HG02571 (cell line): ENCODE measurements around the gene KISS1.

Experiments used
- ATAC-seq: cut with Tn5 transposase; IDR thresholded peaks from one replicate; pipeline ENCODE4 v1.9.1; 2021; ENCODE audit warnings: mild to moderate bottlenecking, moderate library complexity; ENCODE audit not compliant: unreplicated experiment

The KISS1 gene

DNA sequence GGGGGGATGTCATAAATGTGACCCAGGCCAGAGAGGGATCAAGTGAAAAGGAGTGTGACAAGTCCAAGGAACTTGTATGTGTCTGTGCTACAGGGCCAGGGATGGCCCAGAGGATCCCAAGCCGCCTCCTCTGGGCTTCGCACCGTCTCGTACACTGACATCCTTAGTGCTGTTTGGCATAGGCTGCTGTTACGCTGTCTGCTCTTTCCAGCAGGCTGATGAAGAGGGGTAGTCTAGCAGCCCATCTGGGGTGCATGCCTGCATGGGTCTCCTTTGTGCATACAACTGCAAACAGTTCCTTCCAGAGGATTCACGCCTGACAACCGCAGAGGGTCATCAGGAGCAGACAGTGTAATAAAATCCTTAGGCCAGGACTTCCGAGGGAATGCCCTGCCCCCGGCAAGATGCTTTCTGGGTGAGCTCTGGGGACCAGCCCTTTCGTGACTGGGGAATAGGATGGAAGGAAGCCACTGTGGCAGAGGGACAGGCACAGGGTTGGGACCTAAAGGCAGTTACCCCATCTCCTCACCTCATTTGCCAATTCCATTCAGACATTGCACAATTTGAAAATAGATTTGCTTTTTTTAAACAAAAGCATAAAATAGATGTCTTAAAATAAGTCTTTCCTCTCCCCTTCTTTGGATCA is 23.8 kb upstream of the KISS1 start:
- ATAC-seq, result no peak

DNA sequence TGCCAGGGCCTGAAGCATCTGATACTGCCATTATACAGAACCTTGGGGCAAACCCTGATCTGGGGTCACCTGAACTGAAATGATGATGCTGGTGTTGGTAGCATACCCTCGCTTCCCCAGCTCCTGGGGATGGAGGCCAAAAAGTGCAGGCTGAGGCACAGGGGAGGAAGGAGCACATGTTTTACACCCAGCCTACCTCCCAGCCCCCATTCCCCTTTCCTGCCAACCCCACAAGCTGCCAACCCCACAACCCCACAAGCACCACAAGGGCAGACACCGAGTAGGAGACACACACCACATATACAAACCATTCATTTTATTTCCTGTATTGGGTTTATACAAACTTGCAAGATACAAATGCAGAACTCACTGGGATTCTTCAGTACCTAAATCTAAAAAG is 22.3 kb upstream of the KISS1 start:
- ATAC-seq, result no peak

DNA sequence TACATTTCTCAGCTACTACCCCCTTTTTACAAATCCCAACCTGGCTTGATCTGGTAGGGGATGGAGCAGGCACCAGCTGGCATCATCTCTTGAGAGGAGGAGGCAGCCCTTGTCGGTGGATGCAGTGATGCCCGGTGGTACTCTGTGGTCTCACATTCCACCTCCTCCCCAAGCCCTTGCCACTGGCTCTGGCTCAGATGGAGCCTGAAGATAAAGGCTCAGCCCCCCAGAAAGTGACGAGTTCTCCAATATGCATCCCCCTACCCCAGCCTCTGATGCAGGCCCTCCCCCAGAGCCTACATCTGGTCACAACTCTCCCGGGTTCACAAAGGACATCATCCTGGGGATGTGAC is 21.3 kb upstream of the KISS1 start:
- ATAC-seq, result no peak

DNA sequence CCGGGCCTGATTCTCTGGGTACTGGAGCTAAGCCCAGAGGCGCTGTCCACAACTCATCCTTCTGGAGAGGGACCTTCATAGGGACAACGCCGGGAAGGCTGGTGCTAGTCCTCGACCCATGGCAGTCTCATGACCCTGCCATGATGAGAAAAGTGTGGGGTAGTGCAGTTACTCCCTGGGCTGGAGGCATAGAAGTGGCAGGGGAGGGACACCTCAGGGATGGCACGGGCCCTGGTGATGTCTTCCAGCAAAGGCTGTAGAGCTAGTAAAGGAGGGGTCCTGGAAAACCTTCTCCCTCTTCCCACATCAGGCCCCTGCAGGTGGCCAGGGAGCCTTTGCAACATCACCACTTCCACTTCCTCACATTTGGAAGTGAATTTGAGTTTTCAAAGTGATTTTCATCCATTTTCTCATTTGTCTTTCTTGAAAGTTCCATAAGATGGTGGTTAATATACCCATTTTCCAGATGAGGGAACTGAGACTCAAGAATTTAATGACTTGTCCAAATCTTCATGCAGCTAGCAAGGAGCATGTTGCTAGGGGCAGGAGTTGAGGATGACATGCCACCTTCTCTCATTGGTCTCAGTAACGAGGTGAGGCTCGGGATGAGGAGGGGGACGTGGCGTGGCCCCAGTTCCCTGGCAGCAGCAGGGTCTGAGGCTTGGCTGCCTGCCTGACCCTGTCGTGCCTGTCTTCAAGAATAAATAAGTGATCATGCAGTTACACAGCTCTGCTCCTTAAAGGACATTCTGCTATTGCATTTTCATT is 20.8 kb upstream of the KISS1 start:
- no peak for ATAC-seq

DNA sequence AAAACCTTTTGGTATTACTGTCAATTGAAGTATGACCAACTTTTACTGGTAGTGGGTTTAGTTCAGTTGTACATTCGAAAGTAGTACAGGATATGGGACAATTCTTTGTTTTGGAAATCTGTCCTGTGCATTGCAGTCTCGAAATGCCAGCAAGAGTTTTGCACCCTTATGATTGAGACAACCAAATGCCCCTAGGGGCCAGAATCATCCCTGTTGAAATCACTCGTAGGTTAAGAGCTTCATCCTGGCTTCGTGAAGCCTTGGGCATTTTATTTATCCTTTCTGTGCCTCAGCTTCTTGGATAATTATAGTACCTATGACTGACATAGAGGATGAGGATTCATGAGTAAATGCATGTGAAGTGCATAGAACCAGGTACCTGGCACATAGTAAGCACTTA is 19.9 kb upstream of the KISS1 start:
- no peak for ATAC-seq

DNA sequence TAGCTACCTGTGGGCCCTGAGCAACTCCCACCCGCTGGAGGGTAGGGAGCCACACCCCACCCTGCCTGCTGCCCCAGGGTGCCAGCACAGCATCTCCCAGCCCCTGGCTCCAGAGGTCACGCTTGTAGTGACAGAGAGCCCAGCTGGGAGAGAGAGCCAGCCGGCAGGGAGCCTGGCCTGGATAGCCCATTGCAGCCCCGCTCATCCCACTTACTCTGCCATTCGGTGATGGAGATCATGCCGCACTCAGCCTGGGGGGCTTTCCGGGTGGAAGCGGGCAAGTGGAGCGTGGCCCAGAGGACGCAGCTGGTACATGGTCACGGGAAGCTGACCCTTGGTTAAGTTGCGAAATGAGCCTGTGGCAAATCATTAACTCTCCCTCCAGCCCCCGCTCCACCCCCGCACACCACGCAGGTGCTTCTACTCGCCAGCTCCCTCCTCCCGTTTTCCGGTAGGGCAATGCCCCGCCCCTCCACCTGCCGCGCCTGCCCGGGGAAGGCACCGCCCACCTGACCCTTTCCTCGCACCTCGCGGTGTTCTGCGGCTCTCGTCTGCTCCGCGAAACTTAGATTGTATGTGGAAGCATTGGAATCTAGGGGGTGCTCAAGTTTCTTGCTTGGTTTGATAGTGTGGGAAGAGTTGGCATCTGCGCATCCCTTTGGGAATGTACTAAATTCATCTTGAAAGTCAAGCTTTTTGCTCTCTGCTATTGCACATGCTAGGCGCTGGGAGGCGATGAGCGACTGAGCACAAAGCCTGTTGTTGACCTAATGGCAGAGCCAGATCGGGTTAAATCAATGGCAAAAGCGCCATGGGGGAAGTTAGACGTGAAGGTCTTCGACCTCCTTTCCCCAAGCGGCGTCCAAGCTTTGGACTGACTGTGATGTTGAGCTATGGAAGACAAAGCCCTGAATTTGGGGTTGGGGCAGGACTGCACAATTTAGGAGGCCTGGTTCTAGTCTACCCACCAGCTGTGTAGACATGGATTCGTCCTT is 17.7 kb upstream of the KISS1 start, which contains the start of gene GOLT1A:
Gene GOLT1A (minus strand): TSS at position 321 of the 995 bp plus-strand sequence. CDS start 82 bp downstream, at position 239.
- ATAC-seq, result peak; percentile 73

DNA sequence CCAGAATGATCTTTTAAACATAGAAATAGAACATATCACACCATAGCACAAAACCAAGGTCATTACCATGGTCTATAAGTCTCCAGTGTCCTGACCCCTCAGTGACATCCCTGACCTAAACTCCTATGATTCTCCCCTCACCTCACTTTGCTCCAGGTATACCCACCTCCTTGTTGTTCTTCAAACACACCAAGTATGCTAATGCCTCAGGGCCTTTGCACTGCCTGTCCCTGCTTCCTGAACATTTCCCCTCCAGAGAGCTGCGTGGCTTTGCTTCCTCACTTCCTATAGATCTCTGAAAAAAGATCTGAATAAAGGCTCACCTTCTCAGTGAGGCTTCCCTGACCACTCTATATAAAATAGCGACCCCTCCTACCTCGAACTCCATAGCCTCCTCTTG is 16.4 kb upstream of the KISS1 start:
- ATAC-seq, result no peak

DNA sequence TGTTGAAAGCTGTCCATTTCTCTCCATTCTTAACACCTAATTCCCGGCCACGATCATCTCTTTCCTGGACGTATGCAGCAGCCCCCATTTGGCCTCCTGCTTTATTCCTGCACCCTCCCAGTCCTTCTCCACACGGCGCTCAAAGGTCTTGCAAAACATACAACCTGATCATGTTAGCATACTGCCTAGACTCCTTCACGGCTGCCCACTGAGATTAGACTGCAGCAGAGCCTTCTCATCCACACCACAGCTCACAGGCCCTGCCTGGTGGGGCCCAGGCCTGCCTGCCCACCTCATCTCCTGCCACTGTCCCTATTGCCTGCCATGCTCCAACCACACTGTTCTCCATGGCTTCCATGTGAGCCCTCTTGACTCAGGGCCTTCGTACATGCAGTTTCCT is 14.8 kb upstream of the KISS1 start:
- ATAC-seq, result no peak

DNA sequence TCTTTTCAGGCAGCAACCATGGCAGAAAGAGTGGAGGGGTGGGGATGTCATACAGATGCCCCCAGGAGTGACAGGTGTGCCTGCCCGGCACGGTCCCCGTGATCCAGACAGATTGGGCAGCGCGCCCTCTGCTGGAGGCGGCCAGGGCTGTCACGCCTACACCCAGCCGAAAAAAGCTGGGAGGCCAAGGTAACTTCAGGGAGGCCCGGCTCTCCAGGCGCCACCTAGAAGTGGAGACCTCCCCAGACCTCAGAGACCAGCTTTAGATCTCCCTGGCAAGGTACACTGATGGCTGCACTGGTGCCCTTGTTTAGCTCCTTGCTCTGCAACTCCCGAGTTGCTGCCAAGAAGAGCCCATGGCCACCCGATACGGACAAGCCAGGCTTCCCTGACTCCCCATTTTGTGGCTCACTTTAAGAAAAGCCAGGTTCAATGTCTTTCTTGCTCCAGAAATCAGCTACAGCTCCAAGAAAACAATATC is 10.9 kb upstream of the KISS1 start:
- no peak for ATAC-seq

DNA sequence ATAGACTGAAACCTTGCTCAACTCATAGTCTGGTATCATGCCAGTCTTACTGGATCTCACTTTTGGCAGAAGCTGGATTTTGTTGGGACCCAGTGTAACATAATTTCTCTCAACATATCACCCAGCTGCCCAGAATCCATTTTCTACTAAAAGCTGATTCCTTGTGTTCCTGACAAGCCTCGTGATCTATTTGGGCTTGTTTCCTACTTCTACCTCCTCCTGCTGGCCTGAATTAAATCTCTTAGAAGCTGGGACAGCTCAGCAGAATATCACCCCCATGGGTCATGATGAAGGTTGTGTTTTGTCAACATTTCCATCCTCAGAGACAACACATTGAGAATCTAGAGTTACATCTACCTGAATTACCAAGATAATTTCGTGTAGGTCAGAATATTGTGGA is 9.8 kb upstream of the KISS1 start:
- no peak for ATAC-seq

DNA sequence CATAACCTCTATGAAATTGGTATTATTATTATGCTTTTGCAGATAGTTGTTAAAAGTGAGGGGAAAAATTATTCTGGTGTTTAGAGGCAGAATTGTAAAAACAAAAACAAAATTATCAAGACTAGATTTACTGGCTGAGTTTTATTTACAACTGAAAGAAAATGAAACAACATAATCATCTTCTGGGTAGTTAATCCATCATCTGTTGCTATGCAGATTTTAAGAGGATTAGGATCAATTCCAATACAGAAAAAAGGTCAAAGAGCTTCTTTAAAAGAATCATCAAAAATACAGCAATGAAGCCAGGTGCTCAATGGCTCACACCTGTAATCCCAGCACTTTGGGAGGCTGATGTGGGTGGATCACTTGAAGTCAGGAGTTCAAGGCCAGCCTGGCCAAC is 9.2 kb upstream of the KISS1 start:
- ATAC-seq, result no peak

DNA sequence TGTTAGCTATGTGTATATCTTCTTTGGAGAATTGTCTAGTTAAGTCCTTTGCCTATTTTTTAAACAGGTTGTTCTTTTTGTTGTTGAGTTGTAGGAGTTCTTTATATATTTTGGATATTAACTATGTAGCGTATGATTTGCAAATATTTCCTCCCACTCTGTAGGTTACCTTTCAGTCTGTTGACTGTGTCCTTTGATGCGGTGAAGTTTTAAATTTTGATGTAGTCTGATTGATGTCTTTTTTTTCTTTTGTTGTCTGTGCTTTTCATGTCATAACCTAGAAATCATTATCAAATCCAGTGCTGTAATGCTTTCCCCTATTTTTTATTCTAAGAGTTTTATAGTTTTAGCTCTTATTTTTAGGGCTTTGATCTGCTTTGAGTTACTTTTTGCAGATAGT is 8.7 kb upstream of the KISS1 start:
- no peak for ATAC-seq

DNA sequence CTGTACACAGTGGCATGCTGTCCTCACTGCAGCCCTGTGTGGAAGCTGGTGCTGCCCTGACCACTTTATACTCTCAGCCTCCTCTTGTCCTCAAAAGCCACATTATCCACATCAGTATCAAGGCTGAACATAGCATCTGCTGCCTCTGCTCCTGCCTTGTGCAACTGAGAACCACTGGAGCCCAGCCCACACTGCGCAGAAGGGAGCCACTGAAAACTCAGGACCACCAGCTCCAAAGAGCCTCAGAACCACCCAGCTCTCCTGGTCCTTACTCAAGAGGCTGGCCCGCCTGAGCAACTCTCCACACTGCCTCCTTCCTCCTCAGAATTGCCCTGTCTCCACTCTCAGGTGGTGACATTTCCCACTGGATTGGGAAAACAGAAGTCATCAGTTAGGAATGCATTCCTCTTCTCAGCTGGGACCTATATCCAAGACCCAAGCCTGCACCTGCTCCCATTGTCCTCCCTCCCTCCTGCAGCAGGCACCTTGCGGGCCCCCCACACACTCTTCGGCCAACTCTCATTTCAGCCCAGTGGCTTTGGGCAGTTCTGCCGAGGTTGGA is 7.0 kb upstream of the KISS1 start:
- no peak for ATAC-seq

DNA sequence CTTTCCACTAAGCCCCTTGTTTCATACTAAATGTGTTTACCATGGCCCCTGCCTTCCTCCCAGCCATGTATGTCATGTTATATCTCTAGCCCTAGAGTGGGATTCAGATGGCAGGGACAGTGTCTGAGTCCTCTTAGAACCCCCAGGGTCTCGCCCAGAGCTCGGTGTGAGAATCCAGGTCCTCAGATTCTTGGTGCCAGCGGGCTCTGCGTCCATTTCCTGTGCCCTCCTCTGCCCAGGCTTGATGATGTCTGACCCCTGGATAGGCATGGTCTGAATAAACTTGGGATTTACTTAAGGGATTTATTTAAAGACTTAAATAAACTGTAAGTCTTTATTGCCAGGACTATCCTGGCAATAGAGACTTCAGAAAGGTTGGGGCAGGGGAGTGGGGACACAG is 6.2 kb upstream of the KISS1 start:
- no peak for ATAC-seq

DNA sequence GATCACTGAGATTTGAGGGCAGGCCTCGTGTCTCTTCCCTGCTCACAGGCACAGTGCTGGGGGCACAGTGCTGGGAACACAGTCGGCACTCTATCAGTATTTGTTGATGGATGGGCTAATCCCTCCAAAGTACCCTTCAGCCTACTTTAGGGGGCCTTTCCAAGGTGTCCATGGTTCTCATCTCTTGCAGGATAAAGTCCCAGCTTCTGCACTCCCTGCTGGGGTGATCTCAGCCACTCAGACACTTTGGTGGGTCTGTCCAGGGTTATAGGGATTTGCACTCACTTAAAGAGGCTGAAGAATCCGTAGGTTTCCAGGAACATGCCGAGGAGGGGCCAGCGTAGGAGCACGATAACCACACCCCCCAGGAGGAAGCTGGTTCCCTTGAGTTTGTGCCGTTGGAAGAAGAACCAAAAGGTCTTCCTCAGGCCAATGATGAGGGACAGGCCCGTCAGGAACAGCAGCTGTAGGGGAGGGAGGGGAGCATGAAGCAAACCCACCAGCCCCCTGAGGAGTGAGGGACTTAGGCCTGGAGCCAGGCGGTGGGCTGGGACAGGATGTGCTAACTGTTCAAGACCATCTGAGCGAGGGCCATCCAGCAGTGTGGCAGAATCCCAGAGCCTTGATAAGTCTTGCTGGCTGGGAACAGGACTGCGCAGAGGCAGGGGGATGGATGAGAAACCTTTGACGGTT is 5.2 kb upstream of the KISS1 start:
- ATAC-seq, result no peak

DNA sequence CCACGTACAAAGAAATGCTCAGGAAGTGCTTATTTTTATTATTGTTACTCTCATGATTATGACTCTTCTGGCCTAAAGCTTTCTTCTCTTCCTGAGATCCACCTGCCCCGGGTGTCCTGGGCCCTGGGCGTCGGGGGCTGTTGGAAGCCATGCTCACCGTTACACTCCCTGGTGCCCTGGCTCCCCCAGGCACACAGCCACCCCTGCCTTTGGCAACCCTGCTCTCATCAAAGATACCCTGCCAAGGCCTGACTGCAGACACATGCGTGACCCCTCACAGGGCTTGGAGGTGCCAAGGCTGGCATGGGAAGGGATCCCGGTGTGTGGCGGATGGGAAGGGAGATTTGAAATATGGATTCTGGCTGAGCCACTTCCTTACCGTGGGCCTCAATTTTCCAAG is 3.3 kb upstream of the KISS1 start:
- ATAC-seq, result no peak

DNA sequence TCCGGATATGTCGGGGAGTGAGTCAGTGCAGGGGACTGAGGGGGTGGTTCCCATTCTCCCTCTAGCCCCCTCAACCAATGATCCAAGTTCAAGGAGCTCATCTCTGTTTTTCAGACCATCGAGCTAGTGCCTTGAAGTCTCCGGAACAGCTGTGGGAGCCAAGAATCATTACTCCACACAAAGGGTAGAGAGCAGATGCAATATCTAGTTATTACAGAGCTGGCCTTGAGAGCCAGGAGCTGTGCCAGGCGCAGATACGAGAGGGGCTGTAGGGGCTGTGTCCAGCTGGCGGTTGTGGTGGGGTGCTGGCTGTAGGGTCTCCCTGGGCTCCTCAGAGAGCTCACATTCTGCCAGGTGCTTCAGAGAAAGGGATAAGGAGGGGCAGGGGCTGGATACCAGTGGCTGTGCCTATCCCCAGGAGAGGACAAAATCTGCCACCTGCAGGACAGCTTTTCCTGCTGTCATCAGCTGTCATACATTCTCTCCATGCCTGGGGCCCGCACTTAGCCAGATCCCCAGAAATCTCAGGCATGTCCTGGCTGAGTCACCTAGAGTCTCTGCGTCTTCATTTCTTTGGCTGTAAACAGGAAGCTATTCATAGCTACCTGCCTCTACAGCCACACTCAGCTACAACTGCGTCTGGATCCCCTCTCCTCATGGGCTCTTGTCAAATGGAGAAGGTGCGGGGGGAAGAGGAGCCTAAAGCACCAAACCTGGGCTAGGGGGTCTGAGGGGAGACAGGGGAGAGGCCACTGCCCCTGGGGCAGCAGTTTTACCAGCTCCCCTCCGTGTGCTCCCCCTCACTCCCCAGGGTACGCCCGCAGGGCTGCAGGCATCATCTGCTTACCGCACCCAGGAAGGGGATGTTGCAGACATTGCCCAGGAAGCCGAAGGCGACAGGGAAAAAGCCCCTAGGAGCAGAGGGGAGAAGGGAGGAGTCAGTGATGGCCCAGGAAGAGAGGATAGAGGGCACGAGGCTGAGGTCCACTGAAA is 2.4 kb upstream of the KISS1 start:
- no peak for ATAC-seq

DNA sequence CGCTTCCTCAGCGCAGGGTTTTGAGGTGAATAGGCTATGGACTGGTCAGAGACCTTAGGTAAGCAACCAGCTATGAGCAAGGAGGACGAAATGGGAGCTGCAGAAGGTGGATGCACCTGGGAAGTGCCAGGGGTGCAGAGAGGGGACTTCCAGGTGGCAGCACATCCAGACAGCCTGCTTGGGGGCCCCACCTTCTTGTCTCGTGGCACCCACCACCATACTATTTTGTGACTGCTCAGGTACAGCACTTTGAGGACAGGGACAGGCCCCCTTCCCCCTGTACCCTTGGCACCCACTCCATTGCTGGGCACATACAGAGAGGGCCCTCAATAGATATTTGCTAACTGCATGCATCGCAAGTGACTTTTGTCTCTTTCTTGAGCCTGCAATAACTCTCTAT is 777 bp upstream of the KISS1 start:
- ATAC-seq, result no peak

DNA sequence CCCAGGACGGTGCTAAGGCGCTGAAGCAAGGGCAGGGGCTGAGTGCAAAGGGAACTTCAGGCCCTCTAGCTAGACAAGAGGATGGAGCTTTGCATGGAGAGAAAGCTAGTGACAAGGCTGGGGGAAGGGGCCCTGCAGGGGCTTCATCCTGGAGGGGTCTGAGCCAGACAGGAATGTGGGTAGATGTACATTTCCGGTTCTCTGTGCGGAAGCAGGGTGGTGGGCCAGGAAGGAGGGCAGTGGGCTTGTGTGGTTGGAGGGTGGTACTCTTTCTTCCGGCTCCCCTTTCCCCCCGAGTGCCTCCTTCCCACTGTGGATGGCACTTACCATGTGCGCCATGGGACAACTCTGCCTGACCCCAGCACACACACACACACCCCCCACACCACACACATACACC is 1.5 kb downstream of the KISS1 start:
- no peak for ATAC-seq
